Stimulated activated naive CD4-positive, alpha-beta T cell treated with Interleukin-2 at 50 U/mL for 16 hours (primary cell): ENCODE results near the gene FBN2.
"Not testable (repeated sequence)": the region's sequence is repeated elsewhere in the genome, so short reads cannot be mapped to it uniquely, and the experiment has no call there.

Source experiments
- DNase-seq: peaks from one replicate; lab custom pipeline; 2025; lab: John Stamatoyannopoulos, UW

The FBN2 gene

GRCh38 chr5:128358826-128359225 is 179.2 kb downstream of the FBN2 start:
- no peak for DNase-seq

GRCh38 chr5:128357226-128357625 is 180.8 kb downstream of the FBN2 start:
- DNase-seq = no peak

GRCh38 chr5:128355961-128356360 is 182.1 kb downstream of the FBN2 start:
- DNase-seq = no peak

DNA sequence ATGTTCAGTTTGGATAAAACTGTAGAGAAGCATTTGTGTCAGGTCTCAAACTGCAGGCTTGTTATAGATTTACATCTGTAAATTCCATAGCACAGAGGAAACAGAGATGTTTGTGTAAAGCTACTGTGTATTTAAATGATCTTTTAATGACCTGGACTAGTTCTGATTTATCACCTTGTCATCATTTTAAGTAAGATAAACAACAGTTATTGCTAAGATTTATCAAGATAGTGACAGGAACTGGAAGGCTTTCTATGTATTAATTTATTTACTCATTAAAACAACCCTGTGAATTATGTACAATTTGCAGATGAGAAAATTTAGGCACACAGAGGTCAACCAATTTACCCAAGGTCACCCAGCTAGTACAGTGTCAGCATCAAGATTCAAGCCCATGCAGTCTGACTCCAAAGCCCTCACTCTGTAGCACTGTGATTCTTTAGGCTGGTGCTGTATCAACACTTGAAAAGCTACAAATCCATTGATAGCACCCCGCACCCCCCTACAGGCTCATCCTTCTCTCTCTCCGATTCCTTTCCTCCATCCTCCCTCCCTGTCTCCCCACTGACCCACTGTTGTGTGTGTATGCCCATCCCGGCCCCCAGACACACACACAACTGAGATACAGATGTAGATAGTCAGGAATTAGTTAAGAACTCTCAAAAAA is 184.5 kb downstream of the FBN2 start:
- DNase-seq = no peak

DNA sequence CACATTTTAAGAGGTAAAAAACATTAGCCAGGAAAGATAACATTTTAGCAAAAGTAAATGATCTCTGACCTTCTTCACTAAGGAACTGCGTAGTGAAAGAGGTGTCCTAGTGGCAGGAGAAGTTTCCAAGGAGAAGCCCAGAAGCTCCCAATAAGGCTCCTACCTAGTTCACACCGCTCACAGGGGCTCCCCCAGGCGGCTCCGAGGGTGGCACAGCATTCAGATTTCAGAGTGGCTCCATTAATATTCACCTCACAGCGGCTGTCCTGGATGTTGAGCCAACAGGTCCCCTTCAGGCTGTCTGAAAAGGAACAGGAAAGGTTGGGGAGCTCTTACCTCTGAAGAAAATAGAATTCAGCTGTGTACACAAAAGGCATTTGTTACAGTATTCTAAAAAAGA is 187.3 kb downstream of the FBN2 start:
- no peak for DNase-seq

- no peak for DNase-seq
Observed at GRCh38 chr5:128349044-128349858, 188.8 kb downstream of the FBN2 start.

DNA sequence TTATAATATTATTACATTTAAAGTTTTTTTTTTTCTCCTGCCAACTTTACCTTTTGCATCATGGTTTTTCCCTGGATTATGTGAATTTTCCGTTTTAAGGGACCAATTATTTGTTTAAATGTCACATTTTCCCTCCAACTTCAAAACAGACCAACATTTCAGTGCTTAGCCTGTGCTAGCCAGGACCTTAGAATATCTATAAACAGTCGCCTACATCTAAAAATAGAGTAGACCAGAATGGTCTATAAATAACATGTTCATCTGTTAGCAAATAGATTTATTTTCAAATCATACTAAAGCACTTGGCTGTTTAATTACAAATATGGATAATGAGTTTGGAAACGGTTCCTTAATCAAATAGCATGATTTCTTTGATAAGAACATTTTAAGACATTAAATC is 192.0 kb downstream of the FBN2 start:
- DNase-seq = no peak

- DNase-seq = no peak
Observed at GRCh38 chr5:128345247-128345646, 192.8 kb downstream of the FBN2 start.

- DNase-seq = no peak
Observed at GRCh38 chr5:128343168-128343567, 194.9 kb downstream of the FBN2 start.

- no peak for DNase-seq
Observed at GRCh38 chr5:128341056-128341455, 197.0 kb downstream of the FBN2 start.

GRCh38 chr5:128340648-128341047 is 197.4 kb downstream of the FBN2 start:
- no peak for DNase-seq

DNA sequence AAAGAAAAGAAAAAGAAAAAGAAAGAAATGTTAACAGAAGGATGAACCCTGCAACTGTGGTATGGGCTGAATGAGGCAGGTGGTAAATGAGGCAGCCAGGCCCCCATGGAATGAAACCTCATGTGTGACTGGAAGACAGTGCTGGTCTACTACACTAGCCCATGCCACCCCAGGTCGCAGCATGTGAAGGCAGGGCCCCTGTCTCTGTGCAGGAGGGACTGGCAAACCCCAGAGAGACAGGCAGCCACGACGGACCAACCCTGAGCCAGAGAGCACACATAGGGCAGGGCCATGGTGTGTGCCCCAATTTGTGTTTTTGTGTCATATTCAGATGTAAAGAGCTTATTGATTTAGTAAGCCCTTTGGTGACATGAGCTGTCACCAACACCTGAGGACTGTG is 198.5 kb downstream of the FBN2 start:
- no peak for DNase-seq

DNA sequence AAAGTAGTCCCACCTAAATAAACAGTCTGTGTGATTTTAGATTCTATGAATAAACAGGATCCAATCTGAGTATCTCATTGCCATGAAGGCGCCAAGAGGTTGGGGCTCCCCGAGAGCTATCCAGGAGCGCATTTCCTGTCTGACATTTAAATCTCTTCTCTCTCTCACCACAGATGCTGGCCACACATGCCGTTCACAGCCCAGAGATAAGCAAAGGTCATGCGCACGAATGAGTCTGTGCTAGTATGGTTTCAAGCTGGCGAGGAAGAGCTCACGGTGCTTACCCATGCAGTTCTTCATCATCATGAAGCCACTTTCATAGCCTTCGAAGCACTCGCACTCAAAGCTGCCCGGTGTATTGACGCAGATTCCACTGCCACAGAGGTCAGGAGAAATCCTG is 199.4 kb downstream of the FBN2 start:
- DNase-seq = no peak

- no peak for DNase-seq
Observed at GRCh38 chr5:128335339-128335738, 202.7 kb downstream of the FBN2 start.

DNA sequence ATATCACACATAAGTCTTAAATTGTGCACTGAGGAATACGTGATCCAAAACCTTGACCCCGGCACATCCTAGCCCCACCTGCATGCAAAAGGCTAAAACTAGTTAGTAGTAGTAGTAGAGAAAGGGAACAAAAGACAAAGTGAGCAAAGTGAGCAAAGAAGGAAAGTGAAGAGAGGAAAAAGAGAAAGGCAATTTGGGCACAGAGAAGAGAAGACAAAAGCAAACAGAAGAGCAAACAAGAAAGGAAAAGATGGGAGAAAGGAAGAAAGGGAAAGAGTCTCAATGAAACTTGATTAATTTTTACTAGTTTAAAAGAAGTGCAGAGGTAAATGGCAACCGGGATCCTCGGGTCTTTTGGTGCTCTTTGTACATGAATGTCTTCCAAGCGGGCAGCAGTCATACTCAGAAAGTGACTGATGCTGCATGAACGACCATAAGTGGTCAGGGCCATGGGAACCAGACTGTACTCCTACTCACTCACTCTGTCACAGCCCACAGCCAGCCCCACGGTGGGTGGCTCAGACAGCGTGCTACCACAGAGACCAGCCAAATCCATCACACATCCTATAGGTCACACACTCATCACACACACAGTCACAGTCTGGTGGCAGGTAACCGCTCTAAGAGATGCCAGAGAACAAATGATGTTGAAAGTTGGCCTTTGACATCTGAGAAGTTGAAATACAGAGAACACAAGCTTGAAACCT is 203.9 kb downstream of the FBN2 start:
- DNase-seq = no peak

DNA sequence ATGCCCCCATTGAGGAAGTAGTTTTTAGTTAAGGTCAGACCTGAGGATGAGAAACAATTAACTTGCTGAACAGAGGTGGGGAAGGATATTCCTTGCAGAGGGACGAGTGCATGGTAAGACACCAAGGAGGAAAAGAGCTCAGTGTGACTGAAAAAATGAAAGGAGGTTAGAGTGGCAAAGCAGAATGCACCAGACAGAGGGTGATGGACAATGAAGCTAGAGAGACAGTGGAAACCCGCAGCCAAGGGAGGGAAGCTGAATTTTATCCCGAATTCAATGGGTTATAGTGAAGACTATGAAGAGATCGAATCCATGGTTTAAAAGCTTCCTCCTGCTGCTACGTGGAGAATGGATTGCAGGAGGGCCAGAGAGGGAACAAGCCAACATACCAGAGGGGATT is 206.8 kb downstream of the FBN2 start:
- no peak for DNase-seq

GRCh38 chr5:128329386-128329939 is 208.6 kb downstream of the FBN2 start:
- DNase-seq = no peak

DNA sequence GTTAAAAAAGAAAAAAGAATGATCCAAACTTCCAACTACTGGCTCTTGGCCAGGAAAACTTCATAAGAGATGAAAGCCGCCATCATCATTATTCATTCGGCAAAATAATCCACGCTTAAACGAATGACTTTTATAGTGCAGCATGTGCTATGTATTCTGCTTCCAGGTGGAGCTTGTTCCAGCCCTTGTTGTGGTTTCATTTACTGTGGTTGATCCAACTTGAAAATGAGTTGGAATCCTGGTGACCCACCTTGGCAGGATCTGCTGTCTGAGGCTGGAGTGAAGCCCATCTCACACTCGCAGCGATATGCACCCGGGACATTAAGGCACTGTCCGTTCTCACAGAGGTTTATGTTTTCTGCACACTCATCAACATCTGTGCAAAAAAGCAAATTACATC is 209.6 kb downstream of the FBN2 start:
- DNase-seq = no peak

- DNase-seq = no peak
Observed at GRCh38 chr5:128328007-128328406, 210.0 kb downstream of the FBN2 start.

- not testable (repeated sequence) for DNase-seq
Observed at GRCh38 chr5:128321418-128321817, 216.6 kb downstream of the FBN2 start.

DNA sequence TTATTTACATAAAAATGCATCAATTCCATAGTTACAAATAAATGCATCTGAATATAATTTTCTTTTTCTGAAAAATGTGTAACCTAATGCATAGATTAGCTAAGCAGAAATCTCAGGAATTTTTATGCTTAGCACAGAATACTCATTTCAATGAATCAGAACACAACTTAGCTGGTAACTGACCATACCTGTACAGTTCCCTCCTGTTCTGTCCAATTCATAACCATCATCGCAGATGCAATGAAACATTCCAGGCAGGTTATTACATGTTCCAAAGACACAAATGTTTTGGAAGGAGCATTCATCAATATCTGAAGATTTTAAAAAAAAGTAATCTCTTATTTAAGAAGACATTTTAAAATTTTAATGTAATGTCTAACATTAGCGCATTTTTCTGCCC is 219.4 kb downstream of the FBN2 start:
- no peak for DNase-seq

DNA sequence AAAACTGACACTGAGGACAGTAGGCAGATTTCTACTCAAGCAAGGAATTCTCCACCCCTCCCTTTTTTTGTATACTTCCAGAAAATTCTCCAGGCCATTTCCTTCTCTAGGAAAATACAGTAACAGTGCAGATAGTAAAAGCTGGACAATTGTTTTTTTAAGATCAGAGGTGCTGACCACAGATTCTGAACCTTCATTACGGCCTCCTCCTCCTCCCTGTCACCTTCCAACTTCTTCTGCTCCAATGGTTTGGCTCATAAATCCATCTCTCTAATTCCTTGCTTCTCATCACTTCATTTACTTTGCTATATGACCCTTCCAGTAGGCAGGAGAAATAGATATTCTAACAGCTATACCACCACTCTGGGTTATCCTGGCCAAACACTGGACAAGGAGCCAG is 220.6 kb downstream of the FBN2 start:
- no peak for DNase-seq

- no peak for DNase-seq
Observed at GRCh38 chr5:128315671-128316070, 222.4 kb downstream of the FBN2 start.
